ENCODE measurements around the gene TRAF6.
"Not testable (repeated sequence)": the region's sequence is repeated elsewhere in the genome, so short reads cannot be mapped to it uniquely, and the experiment has no call there.

The TRAF6 gene

DNA sequence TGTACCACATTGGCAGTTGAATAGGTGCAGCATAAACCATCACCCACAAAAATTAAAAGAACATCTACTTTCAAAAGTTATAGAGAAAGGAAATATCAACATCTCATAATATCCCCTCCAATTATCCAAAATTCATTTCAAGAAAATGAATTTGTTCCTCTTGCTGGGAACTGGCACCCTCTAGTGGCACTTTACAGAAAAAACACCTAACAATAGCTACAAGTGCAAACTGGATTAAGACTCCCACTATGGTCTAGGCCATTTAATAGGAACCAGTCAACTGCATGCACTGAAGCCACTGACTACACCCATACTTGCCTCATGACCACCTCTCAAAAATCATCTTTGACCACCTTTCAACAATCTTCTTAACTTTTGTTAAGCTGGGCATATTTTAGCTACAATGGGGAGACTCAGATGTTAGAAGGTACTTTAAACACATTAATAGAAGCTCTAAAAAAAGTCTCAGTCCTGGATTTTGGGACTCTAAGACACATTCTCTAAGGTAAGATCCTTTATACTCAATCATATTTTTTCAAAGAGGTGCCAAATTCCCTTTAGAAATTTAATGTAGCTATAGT lies 17.3 kb downstream of the TRAF6 start:
- no peak for DNase-seq

DNA sequence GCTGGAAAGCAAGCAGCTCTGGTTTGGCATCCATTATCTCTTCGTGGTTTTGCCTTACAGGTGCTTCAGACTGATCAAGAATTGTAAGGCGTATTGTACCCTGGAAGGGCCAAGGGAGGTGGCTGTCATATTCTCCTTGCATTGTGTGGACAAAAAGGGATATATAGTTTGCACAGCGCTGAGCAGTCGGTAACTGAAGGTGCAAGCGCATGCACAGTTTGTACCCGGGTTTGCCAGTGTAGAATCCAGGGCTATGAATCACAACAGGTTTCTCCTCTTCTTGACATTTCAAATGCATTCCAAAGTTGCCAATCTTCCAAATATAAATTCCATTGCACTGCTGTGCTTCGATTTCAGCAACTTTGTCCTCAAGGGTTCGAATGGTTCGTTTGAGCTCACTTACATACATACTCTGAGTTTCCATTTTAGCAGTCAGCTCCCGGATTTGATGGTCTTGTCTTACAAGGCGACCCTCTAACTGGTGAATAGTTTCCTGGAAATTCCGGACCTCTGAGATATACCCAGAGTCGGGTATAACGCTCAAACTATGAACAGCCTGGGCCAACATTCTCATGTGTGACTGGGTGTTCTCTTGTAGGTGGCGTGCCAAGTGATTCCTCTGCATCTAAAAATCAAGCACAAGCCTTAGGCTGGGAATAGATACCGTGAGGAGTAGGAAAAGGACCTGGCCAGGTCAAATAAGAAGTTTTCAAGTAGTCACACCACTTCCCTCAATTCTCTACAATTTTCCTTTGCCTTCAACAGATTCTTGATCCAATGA lies 19.9 kb downstream of the TRAF6 start:
- no peak for DNase-seq

DNA sequence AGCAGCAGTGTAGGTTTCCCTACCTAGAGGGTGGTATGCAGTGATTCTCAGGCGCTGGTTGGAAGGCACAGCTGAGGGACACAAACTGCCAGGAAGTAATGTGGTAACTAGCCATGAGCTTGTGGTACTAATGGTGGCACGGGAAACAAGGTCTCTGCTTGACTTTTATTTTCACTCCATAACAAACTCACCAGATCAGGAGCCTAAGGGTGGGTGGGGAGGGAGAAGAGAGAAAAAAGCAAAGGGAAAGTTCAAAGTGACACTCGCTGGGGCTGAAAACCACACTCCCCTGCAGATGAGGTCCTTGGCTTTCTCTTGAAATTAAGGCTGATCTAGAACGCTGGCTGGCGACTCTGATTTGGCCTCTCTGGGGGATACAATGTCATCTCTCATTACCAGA lies 22.0 kb downstream of the TRAF6 start:
- no peak for DNase-seq

DNA sequence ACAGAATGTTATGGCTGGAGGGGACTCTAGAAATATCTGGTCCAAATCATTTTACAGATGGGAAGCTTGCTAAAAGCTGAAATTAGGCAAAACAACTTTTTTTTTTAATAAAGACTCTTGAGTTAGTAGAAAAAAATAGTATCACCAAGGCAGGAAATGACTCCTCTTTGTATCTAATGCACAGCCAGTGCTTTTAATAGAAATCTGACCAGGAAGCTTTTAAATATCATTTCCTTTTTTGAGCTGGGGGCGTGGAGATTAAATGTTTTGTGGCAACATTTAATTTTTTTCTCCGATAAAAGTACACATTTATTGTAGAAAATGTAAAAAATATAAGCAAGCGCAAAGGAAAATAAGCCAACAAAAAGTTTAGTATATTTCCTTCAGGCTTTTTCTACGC lies 22.5 kb downstream of the TRAF6 start:
- DNase-seq, result no peak

DNA sequence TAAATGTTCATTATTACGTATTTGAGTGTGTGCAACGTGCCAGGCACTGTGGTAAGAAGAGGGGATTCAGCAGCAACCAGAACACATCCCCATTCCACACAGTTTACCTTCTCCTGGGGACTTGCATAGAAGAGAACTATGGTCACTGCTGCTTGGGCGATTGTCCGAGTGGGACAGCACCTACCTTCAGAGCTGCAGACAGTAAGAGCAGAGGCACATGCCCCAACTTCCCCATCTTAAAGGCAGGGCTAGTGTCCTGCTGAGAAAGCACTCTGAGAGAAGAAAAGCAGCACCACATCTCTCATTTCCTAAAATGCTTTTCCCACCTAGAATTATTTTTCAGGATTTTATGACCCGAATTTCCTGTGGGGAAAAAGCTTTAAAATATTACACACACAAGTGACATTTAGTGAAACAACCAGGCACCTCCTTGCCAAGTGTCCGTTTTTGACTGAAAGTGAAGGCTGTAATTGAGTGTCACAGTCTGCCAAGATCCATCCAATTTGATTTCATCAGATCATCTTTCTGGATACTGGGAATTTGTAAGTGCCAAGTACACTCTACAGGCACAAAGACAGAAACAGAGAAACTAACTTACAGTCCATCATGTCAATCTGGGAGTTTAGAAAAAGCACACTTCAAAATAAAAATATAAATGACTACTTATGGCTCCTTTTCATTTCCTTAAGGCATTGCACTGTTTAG lies 24.6 kb downstream of the TRAF6 start:
- DNase-seq, result no peak

DNA sequence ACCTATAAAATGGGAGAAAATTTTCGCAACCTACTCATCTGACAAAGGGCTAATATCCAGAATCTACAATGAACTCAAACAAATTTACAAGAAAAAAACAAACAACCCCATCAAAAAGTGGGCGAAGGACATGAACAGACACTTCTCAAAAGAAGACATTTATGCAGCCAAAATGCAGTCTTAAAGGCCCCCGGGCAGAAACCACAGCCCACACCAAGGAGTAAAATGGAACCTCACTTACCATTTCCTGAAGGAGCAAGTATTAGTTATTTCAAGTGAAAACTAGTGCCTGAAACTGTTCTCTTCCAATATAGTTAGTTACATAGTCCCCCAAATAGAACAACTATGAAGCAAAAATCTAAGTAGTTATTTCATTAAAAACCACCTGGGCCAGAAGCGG lies 27.0 kb downstream of the TRAF6 start:
- not testable (repeated sequence) for DNase-seq

DNA sequence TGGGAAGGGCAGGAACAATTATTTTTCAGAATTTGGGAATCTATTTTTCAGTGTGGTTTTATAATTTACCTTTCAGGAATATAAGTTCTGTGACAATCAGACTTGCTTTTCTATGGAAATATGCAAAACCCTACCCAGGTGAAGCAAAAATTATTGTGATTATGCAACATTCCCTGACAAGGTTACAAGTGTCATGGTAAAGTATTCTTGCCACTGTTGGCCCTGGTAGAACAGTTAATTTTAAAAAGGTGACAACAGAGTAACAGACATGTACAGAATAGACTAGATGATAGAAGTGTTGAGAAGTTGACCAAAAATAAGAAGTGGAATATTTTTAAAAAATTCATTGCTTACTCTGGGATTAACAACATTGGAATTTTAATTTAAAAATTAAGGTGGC lies 29.2 kb downstream of the TRAF6 start:
- no peak for DNase-seq

DNA sequence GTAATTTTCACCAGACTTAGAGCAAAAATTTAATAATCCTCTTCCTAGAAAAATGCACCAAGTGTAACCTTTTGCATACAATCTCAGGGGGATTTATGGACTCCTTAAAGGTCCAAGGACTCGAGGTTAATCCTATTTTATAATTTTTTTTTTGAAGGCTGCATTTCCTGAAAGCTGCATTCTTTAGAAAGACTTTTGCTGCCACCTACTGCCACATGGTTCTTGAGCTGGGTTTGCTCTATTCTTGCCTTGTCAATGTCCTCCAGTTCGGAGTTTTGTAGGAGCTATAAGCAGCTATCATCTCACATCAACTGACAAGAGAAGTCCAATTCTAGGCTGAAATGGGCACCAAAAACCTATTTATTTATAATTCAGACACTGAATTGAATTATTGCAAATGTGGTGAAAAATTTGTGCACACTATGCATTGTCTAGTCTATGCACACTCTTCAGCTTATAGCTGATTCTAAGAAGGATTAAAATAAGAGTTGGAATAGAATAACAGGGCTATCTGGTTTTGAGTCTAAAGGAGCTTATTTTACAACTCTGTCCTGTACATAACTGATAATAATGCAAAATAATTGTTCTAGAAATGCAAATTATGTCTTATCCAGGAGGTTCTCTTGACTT lies 31.3 kb downstream of the TRAF6 start:
- no peak for DNase-seq

DNA sequence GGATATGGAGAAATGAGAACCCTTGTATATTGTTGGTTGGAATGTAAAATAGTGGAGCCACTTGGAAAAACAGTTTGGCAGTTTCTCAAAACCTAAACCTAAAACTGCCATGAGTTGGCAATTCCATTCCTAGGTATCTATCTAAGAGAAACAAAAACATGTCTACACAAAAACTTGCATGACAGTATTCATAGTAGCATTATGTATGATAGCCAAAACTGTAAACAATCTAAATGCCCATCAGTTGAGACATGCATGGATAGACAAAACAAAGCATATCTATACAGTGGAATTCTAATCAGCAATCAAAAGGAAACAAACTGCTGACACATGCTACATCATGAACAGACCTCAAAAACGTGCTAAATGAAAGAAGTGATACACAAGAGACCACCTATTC lies 34.9 kb downstream of the TRAF6 start:
- DNase-seq, result no peak

DNA sequence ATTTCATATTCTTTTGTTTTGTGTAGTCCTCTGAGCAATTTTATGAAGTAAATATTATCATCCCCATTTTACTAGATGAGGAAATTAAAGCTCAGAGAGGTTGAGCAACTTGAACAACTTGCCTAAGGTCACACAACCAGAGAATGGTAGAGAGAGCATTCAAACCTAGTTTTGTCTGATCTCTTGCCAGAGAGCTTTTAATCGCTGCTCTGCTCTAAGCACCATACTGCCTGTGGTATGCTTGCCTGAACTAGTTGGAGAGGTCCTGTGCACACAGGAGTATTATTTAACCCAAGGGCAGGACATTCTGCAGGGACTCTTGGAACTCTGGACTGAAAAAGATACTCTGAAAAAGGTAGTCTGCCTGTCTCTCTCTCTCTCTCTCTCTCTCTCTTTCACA lies 38.5 kb downstream of the TRAF6 start:
- DNase-seq, result no peak

DNA sequence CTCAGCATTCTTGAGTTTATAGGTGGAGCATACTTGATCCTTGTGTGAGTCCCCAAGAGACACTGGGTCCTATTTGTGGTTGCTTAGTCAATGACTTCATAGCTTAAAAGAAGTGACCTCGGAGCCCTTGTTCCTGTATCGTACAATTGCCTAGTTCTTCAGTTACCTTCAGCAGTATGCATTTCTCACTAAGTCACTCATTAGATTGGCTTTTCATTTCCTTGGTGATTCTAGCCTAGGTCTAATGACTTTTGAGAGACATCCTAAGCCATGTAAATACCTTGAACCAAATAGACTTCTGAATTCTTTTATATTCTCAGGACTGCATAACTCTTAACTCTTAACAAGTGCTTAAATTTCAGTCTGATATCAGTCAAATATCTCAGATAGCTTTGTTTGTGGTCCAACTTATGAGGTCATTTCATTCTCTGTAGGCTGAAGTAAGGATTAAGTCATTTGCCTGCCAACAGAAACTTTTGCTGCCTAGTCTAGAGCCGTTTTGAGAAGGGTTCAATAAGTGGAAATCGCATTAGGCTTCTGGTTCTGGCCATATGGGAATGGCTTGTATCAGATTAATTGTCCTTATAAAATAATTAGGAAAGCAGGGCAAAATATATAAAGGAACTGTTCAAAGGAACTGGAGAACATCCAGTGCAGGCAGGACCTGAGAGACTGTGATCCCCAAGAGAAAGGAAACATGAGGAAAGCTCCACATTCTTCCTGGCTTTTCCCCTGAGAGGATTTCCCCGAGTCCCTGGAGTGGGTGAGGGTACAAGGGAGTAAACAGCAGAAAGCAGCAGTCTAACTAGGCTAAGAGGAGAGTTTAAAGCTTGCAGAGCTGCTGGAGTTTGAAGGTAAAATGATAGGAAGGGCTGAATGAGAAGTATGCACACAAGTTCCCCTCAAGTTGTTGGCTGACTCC lies 39.9 kb downstream of the TRAF6 start:
- DNase-seq, result no peak

DNA sequence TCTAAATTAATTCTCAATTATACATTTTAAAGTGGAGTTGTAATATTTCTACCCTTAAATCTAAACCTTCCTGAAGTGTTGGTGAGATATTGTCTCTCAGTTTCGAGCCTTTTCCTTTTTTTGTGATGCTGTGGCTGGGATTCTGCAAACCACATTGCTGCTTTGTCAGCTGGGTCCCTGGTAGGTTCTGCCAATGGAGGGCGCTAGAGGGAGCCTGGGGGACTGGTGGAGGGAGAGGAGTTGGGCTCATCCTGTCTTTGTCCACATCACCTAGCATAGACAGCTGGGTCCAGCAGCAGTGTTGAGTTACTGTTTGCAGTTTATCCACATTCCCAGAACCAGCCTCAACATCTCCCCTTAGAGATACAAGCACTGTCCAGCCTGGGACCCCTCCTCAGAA lies 41.0 kb downstream of the TRAF6 start:
- DNase-seq, result no peak

DNA sequence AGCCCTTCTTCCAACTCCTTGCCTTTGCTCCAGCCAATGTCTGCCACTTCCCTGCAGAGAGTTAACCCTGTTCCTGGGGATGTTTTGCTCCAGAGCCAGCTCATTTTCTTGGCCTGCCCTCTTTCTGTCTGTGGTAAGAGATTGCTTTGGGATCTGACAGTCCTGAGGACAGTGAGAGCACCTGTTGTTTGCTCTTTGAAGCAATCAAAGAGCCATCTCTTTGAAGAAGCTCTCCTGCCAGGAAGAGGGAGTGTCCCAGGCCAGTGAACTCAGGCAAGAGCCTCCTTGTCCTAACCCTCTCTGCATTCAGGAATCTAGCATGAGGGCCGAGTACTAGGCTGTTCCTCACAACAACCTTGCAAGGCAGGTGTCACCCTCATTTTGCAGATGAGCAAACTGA lies 42.2 kb downstream of the TRAF6 start:
- DNase-seq, result no peak

DNA sequence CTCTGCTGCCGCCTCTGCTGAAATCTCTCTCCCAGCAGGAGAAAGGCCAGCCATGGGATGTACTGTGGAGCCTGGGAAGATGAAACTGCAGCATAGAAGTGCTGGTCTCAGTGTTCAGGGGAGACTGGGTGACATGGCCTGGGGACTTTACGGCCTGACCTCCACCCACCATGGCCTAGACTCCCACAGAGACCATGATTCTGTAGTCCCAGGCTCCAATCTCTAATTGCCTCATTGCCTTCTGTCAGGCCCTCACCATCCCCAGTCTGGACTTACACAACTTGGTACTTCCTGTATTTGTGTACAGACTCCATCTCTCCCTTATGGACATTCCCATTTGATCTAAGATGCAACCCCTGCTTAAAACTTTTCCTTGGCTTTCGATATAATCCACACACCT lies 43.1 kb downstream of the TRAF6 start:
- DNase-seq, result no peak

DNA sequence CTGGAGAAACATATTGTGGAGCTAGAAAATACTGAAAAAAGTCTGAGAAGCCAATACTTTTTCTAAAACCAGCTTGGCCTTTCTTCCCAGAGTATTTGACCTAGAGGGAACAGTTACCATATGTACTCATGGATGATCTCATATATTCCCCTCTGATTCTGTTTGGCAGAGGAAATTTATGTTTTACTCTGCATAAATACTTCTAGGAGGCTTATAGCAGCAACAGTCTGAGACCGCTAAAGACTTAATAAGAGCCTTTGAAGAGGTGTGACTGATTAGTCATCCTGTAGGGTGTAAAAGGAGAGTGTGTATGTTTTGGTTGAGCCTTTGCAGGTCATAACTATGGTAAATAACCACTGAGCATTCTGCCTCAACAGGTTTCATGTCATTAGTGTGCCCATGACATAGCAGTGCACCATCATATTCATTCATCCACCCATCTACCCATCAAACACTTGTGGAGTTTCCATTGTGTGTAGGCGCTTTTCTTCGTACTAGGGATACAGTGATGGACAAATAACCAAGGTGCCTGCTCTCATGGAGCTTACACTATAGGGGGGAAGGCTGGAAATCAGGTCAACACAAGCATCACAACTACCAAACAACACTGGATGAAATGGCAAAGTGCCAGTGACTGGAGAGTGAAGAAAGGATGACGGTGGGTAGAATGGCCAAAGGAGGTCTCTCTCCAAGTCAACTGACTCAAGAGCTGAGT lies 44.5 kb downstream of the TRAF6 start:
- DNase-seq, result no peak

DNA sequence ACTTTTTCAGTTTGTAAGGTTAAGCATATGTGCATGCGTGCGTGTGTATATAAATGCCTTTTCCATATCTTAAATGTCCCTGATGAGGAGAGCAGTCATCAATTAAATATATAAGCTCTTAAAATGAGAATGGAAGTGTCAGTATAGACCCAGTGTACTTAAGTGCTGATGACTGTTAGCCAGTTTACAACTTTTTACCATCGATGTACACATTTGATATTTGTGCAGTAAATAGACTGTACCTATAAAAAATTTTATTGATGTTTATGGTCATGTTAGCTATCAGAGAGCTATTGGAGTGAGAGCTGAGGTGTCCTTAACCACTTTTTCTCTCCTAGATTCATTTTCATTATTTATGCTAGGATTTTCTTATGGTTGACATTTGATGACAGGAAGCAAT lies 45.4 kb downstream of the TRAF6 start:
- DNase-seq, result no peak

DNA sequence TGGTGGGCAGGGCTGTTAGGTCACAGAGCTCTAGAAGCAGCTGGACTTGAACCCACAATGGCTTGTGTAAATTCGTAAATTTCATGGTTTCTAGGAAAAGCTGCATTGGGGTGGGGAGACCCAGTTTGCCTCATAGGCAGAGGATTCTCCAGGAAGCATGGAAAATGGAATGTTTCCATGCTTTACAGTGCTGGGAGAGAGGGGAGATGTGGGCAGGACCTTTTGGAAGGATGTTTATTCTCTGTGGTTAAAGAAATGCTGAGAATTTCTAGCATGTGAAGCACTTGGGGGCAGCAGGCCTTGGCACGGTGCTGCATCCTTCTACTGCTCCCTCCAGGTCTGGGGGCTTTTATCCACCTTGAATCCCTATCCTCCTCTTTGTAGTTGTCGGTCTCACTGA lies 46.3 kb downstream of the TRAF6 start:
- DNase-seq, result no peak

DNA sequence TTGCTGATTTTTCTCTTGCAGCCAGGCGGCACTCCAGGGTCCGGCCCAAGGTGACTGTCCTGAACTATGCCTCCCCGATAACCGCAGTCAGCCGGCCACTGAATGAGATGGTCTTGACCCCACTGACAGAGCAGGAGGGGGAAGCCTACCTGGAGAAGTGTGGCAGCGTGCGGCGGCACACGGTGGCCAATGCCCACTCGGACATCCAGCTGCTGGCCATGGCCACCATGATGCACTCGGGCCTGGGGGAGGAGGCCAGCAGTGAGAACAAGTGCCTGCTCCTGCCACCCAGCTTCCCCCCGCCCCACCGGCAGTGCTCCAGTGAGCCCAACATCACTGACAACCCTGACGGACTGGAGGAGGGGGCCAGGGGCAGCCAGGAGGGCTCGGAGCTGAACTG lies 47.8 kb downstream of the TRAF6 start:
- DNase-seq, result no peak

DNA sequence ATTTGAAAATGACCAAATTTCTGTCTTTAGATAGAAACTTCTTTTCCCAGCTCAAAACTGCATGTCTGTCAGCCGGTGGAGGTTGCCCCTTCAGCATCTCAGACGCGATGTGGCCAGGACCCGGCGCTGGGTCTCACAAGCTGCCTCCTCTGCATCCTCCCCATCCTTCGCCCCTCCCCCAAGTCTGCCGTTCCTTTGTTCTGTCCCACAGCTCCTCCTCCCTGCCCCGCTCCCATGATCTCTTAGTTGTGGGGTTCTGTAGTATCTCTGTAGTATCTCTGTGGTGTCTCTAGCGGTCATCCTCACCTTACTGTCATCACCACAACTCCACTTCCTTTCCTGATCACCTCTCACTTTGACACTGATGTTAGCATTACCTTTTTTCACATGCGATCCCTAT lies 49.9 kb downstream of the TRAF6 start:
- no peak for DNase-seq

DNA sequence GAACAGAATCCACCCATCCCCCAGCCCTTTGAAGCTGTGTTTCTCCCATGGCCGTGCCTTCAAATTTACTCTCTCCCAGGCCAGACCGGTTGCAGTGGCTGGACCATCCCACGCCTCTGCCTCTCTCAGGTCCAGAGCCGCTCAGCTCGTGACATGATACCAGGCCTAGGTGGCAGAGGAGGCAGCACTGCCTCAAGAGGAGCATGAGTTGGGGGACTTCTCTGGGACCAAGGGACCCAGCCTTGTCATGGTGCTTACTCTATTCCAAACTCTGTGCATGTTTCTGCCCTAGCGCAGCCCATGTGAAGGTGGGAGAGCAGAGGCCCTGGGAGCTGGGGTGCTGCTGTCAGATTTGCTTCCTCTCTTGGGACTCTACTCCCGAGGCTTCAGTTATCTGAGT lies 51.0 kb downstream of the TRAF6 start:
- no peak for DNase-seq

DNA sequence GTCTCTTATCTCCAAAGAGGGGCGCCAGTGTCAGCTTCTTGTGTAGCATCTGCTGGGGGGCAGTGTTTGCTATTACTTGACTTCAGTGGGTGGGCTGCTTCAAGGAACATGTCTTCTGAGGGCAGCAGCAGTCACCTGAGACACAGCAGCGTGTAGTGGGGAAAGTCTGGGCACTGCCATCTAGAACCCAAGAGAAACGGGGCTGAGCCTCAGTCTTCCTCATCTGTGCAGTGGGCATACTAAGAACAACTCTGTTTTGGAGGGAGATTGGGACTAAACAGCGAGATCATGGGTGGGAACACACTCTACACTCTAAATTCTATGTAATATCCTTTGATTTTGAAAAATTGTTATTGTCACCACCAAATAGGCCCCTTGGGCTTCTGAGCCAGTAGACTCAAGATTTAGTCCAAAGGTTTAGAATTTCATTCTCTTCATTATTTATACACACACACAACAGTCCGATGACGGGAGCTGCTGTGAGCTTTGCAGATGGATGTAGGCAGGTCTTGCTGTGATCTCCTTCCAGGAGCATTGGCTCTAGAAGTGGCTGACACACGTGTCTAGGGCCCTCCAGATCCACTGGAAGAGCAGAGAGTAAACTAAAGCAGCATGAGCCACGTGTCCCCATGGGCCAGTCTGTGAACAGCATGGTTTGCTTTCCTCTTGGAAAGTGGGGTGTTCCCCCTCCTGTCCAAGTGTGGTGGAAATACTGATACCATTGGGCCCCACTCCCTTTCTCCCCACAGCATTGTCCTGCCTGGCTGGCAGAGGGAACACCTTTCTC lies 51.8 kb downstream of the TRAF6 start:
- no peak for DNase-seq
